PC-3 (cell line): Measurements from ENCODE around the gene RALGAPA1. TPM values are rescaled to one million over a fixed set of nuclear protein-coding genes. Genes with fewer than 3 reads are reported as not detected.

ENCODE experiments used
- ATAC-seq: fragments of 200-7000 bp; cut with Tn5 transposase; 2 replicates; pipeline ENCODE4 v1.9.1; 2020; ENCODE audit warnings: mild to moderate bottlenecking, moderate library complexity
- BruUV-seq: library from RNA; stranded (reverse); fragments of 400-500 nt; replicated peaks from 2 replicates; lab custom pipeline; 2021; lab: Mats Ljungman, UMichigan
- CTCF ChIA-PET: fragments of 300-600 bp; sonication (Branson Sonifier 250); formaldehyde crosslinking; loops from one replicate; lab custom pipeline; 2022; ENCODE audit warnings: antibody characterized with exemption; lab: Charles Lee
- POLR2A ChIA-PET: fragments of 300-600 bp; sonication (Branson Sonifier 250); formaldehyde crosslinking; loops from one replicate; lab custom pipeline; 2022; ENCODE audit warnings: antibody characterized with exemption; ENCODE audit not compliant: unreplicated experiment; lab: Charles Lee
- DNase-seq: peaks from one replicate; pipeline ENCODE4 v3.0.0-alpha.2; 2015
- H2AFZ ChIP-seq: fragments of 300-600 bp; sonication (generic); 2 replicates; pipeline ENCODE4 v1.6.0; 2016; ENCODE audit warnings: antibody characterized with exemption, low read length
- H3F3A ChIP-seq: fragments of 300-600 bp; sonication (generic); one replicate; pipeline ENCODE4 v1.6.0; 2017; ENCODE audit warnings: antibody characterized with exemption, low read length, control low read depth, mild to moderate bottlenecking; ENCODE audit not compliant: unreplicated experiment
- H3K27ac ChIP-seq: fragments of 300-600 bp; sonication (generic); 2 replicates; pipeline ENCODE4 v1.5.1; 2016; ENCODE audit warnings: mild to moderate bottlenecking, low read length
- H3K27me3 ChIP-seq: fragments of 300-600 bp; sonication (generic); 2 replicates; pipeline ENCODE4 v1.6.1; 2016; ENCODE audit warnings: low read length, mixed read lengths
- H3K36me3 ChIP-seq: fragments of 300-600 bp; sonication (generic); 2 replicates; pipeline ENCODE4 v1.6.1; 2016; ENCODE audit warnings: low read depth, mixed run types, low read length, mixed read lengths
- H3K4me1 ChIP-seq: fragments of 300-600 bp; sonication (generic); 2 replicates; pipeline ENCODE4 v1.5.1; 2016; ENCODE audit warnings: low read length; ENCODE audit not compliant: insufficient read depth
- H3K4me2 ChIP-seq: fragments of 300-600 bp; sonication (generic); 2 replicates; pipeline ENCODE4 v1.6.0; 2016; ENCODE audit warnings: low read length
- H3K4me3 ChIP-seq: fragments of 300-600 bp; sonication (generic); 2 replicates; pipeline ENCODE4 v1.5.1; 2016; ENCODE audit warnings: mild to moderate bottlenecking, low read length, mixed read lengths
- H3K79me2 ChIP-seq: fragments of 300-600 bp; sonication (generic); 2 replicates; pipeline ENCODE4 v1.6.1; 2017; ENCODE audit warnings: low read length, mixed read lengths
- H3K9ac ChIP-seq: fragments of 300-600 bp; sonication (generic); 2 replicates; pipeline ENCODE4 v1.6.0; 2016; ENCODE audit warnings: mild to moderate bottlenecking, low read length
- H3K9me2 ChIP-seq: fragments of 300-600 bp; sonication (generic); replicated peaks from 2 replicates; pipeline ENCODE4 v1.6.1; 2016; ENCODE audit warnings: mixed run types, low read length, mixed read lengths
- H3K9me3 ChIP-seq: fragments of 300-600 bp; sonication (generic); 2 replicates; pipeline ENCODE4 v1.6.1; 2016; ENCODE audit warnings: low read length, mixed read lengths
- H4K20me1 ChIP-seq: fragments of 300-600 bp; sonication (generic); 2 replicates; pipeline ENCODE4 v1.6.1; 2016; ENCODE audit warnings: low read length, mixed read lengths
- EZH2 ChIP-seq: fragments of 300-600 bp; sonication (generic); IDR thresholded peaks from one replicate; pipeline ENCODE4 v1.6.1; 2017; ENCODE audit warnings: antibody characterized with exemption, mild to moderate bottlenecking, low read length; ENCODE audit not compliant: unreplicated experiment
- EZH2phosphoT487 ChIP-seq: fragments of 300-600 bp; sonication (generic); IDR thresholded peaks from 2 replicates; pipeline ENCODE4 v1.6.1; 2018; ENCODE audit warnings: mild to moderate bottlenecking, antibody characterized with exemption, low read length, borderline replicate concordance
- intact Hi-C: fragments of 100-400 bp; cut with micrococcal nuclease; formaldehyde crosslinking; loops from 2 replicates; pipeline ENCODE4 v1.9.0; 2023
- total RNA-seq: library from RNA; depleted of rRNA; stranded (reverse); fragments of >200 nt; gene quantifications from 2 replicates; pipeline ENCODE4 v1.2.3, GENCODE V29; 2014
- TF ChIP-seq, protein P1 (sequence below): fragments of 300-600 bp; sonication (generic); conservative IDR thresholded peaks from 2 replicates; pipeline ENCODE4 v1.5.1; 2017; ENCODE audit warnings: antibody characterized with exemption, low read depth, mild to moderate bottlenecking, low read length

The RALGAPA1 gene
- total RNA-seq, 1 experiment from 2014 or later: 20.3 TPM

DNA sequence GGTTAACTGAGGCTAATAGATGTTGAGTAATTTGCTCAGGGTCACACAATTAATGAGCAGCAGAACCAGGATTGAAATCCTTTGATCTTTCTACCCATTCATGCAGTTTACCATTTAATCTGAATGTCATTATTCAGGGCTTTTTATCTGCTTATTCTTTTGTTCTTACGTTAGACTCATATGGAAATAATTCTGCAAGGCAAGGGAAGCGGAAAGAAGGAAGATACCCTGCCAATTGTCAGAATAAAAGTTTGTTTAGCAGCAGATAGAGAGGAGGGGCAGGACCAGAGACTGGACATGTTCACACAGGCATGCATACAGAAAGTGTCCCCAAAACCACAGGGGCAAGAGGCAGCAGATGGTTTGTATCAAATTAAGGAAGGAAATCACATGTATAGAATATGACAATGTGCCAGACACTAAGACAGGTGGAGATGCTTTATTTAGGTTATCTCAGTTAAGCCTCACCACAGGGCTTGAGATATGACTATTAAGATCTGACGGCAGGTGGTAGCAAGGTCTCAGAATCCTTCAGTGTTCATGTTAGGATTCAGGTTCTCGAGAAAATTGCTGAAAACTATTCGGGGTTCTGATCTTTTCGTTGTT, 46.9 kb upstream of the RALGAPA1 start:
- no peaks in the 10 kb centered on the region for H3K79me2 ChIP-seq
- H3K9me3 ChIP-seq: no peaks in the 10 kb centered on the region
- no peaks in the 10 kb centered on the region for H3K27me3 ChIP-seq
- no peaks in the 10 kb centered on the region for H3F3A ChIP-seq
- DNase-seq (no peak), ATAC-seq (no peak)
- TF ChIP-seq, protein P1, sequence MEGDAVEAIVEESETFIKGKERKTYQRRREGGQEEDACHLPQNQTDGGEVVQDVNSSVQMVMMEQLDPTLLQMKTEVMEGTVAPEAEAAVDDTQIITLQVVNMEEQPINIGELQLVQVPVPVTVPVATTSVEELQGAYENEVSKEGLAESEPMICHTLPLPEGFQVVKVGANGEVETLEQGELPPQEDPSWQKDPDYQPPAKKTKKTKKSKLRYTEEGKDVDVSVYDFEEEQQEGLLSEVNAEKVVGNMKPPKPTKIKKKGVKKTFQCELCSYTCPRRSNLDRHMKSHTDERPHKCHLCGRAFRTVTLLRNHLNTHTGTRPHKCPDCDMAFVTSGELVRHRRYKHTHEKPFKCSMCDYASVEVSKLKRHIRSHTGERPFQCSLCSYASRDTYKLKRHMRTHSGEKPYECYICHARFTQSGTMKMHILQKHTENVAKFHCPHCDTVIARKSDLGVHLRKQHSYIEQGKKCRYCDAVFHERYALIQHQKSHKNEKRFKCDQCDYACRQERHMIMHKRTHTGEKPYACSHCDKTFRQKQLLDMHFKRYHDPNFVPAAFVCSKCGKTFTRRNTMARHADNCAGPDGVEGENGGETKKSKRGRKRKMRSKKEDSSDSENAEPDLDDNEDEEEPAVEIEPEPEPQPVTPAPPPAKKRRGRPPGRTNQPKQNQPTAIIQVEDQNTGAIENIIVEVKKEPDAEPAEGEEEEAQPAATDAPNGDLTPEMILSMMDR: no peak
- TF ChIP-seq EZH2phosphoT487 (no peak), EZH2 (no peak)
- no peaks in the 10 kb centered on the region for H4K20me1 ChIP-seq
- BruUV-seq: no TSS peak
- ChIA-PET POLR2A (no interaction called here), CTCF (no interaction called here)
- H3K27ac ChIP-seq: no peak overlapping the region
- H3K4me3 ChIP-seq: no peak overlapping the region
- intact Hi-C loops: no loop called here
- H3K9me2 ChIP-seq: no peaks in the 10 kb centered on the region
- no peak overlapping the region for H2AFZ ChIP-seq
- H3K4me2 ChIP-seq: no peak overlapping the region
- H3K4me1 ChIP-seq: no peaks in the 10 kb centered on the region
- H3K9ac ChIP-seq: no peak overlapping the region
- 0 out of 2 replicates have a peak, but pooled peaks cover 9% of the 10 kb centered on the region for H3K36me3 ChIP-seq

DNA sequence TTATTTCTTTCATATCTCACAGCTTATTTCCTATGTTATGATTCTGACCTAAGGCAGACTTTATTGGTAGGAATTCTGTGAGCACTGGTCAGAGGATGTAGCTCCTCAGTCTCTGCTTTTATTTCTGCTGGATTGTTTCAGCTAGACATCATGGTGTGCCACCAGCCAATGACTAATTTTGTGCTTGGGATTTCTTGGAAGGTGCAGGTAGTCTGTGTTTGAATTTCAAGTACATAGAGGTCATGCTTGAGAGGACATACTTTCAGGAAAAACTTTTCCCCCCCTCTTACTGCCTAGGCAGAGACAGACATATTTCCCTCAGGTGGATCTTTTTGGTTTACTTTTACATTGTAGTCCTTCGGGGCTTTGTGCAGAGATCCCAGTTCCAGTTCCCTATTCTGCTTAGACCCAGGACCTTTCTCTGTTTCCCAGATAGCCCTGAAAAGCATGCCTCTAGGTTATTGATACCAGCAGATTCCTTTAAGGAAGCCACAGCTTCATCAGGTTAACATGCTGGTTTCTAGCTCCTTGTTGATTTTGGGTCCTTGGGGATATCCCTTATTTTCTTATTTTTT, 45.7 kb upstream of the RALGAPA1 start:
- H2AFZ ChIP-seq: no peak overlapping the region
- no peaks in the 10 kb centered on the region for H3K9me2 ChIP-seq
- H3K9ac ChIP-seq: no peak overlapping the region
- no TSS peak for BruUV-seq
- H3K4me2 ChIP-seq: no peak overlapping the region
- intact Hi-C loops: no loop called here
- DNase-seq (no peak), ATAC-seq (no peak)
- H3F3A ChIP-seq: no peaks in the 10 kb centered on the region
- ChIA-PET POLR2A (no interaction called here), CTCF (no interaction called here)
- no peaks in the 10 kb centered on the region for H3K27me3 ChIP-seq
- 0 out of 2 replicates have a peak, but pooled peaks cover 9% of the 10 kb centered on the region for H3K36me3 ChIP-seq
- no peak overlapping the region for H3K4me3 ChIP-seq
- TF ChIP-seq, protein P1: no peak
- no peak for TF ChIP-seq EZH2
- no peak for TF ChIP-seq EZH2phosphoT487
- H3K27ac ChIP-seq: no peak overlapping the region
- H4K20me1 ChIP-seq: no peaks in the 10 kb centered on the region
- H3K4me1 ChIP-seq: no peaks in the 10 kb centered on the region
- no peaks in the 10 kb centered on the region for H3K79me2 ChIP-seq
- H3K9me3 ChIP-seq: no peaks in the 10 kb centered on the region

DNA sequence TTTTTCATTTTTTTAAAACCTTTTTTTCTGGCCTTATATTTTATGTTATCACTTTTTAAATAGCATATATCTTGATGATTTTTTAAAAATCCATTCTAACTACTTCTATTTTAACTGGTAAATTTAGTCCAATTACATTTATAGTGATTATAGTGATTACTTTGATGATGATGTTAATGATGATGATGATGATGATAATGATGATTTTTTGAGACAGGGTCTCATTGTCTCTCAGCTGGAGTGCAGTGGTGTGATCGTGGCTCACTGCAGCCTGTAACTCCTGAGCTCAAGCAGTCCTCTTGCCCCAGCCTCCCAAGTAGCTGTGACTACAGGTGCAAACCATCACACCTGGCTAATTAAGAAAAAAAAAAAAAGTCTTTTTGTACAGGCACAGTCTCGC, 44.1 kb upstream of the RALGAPA1 start:
- no peak overlapping the region for H3K9ac ChIP-seq
- no peaks in the 10 kb centered on the region for H3K4me1 ChIP-seq
- no peaks in the 10 kb centered on the region for H3K9me2 ChIP-seq
- ChIA-PET POLR2A (no interaction called here), CTCF (no interaction called here)
- intact Hi-C loops: no loop called here
- TF ChIP-seq, protein P1: no peak
- TF ChIP-seq EZH2 (no peak), EZH2phosphoT487 (no peak)
- H3K79me2 ChIP-seq: no peaks in the 10 kb centered on the region
- H3K4me2 ChIP-seq: no peak overlapping the region
- no peaks in the 10 kb centered on the region for H3F3A ChIP-seq
- H4K20me1 ChIP-seq: no peaks in the 10 kb centered on the region
- H3K27me3 ChIP-seq: no peaks in the 10 kb centered on the region
- H3K36me3 ChIP-seq: 0 out of 2 replicates have a peak, but pooled peaks cover 9% of the 10 kb centered on the region
- no peaks in the 10 kb centered on the region for H3K9me3 ChIP-seq
- no peak for DNase-seq
- no peak for ATAC-seq
- no peak overlapping the region for H2AFZ ChIP-seq
- no peak overlapping the region for H3K27ac ChIP-seq
- no TSS peak for BruUV-seq
- H3K4me3 ChIP-seq: no peak overlapping the region
